ENCODE measurements around the gene LCA5. TPM values are rescaled to one million over a fixed set of nuclear protein-coding genes. Genes with fewer than 3 reads are reported as not detected.

The LCA5 gene
- total RNA-seq, 1 experiment from 2014 or later, result 2.0 TPM

- TF ChIP-seq ATF3 (IDR thresholded peaks at IDR 0.05) (no peak), REST (IDR thresholded peaks at IDR 0.05; ENCODE audit: low read depth) (no peak)
Observed at GRCh38 chr6:79538106-79538971, 1.1 kb upstream of the LCA5 start (continued).

GRCh38 chr6:79536585-79536953, 661 bp downstream of the LCA5 start:
- TSS peak; percentile 45 for BruUV-seq (replicated peaks)
- DNase-seq (ENCODE audit: low read depth, low spot score) (no peak), ATAC-seq (no peak)
- H3K79me2 ChIP-seq (ENCODE audit: insufficient read depth, low read length), result no peaks in the 10 kb centered on the region
- no peaks in the 10 kb centered on the region for H3K36me3 ChIP-seq (ENCODE audit: control insufficient read depth in 1 of 2, insufficient read depth in 2 of 2, low read length in 2 of 2)
- no peak overlapping the region for H3K27ac ChIP-seq (ENCODE audit: low read depth, low read length)
- no peaks in the 10 kb centered on the region for H3K27me3 ChIP-seq (ENCODE audit: insufficient read depth, low read length)
- H3K9me3 ChIP-seq (ENCODE audit: control insufficient read depth in 1 of 2, insufficient read depth in 1 of 2, low read depth in 1 of 2, low read length in 2 of 2), result no peaks in the 10 kb centered on the region
- ChIA-PET RAD21 (ENCODE audit: low non-redundant PET in 1 of 2, low total read pairs in 2 of 2, uncharacterized antibody in 2 of 2, unreplicated experiment in 2 of 2) (no interaction called here), CTCF (interaction anchor here (1.1 kb wide), 1 partner anchor 9 kb away, joined by 7 read pairs; no protein-coding TSS in a partner anchor), POLR2A (no interaction called here)
- H4K20me1 ChIP-seq (ENCODE audit: insufficient read depth), result no peaks in the 10 kb centered on the region
- H3K9me2 ChIP-seq (ENCODE audit: insufficient read depth), result no peaks in the 10 kb centered on the region
- peak overlapping the region; percentile 52 to 68 for H3K4me3 ChIP-seq (replicated peaks in 1 of 2; ENCODE audit: low read depth in 1 of 2, low read length in 2 of 2)
- H3K9ac ChIP-seq (ENCODE audit: low read length), result peak overlapping the region; percentile 54
- H3K4me1 ChIP-seq (ENCODE audit: control insufficient read depth in 1 of 2, insufficient read depth in 2 of 2, low read length in 2 of 2), result peaks cover 0 to 16% of the 10 kb centered on the region in 2 experiments; a peak in 3 of 4 replicates
- H2AFZ ChIP-seq (ENCODE audit: low read depth, low read length, poor library complexity, severe bottlenecking), result peak overlapping the region; percentile 76
- intact Hi-C loops (cut with micrococcal nuclease), result no loop called here
- peak overlapping the region; percentile 84 for H3K4me2 ChIP-seq (ENCODE audit: low read length)
- no peak for TF ChIP-seq SP1 (IDR thresholded peaks at IDR 0.05; ENCODE audit: low read depth)
- no peak for TF ChIP-seq SIN3A (IDR thresholded peaks at IDR 0.05; ENCODE audit: low read depth)
- no peak for TF ChIP-seq CTCF (IDR thresholded peaks at IDR 0.05 in 2 of 3, conservative IDR thresholded peaks at IDR 0.05 in 1 of 3; ENCODE audit: borderline replicate concordance in 1 of 3, insufficient read depth in 1 of 3, low read depth in 2 of 3, low read length in 2 of 3)
- no peak for TF ChIP-seq ELF1 (IDR thresholded peaks at IDR 0.05; ENCODE audit: borderline replicate concordance, low read depth)
- TF ChIP-seq FOSL1 (IDR thresholded peaks at IDR 0.05; ENCODE audit: low read depth), result no peak
- TF ChIP-seq CBX3 (IDR thresholded peaks at IDR 0.05; ENCODE audit: low read depth), result no peak
- no peak for TF ChIP-seq ZNF274 (IDR thresholded peaks at IDR 0.05; ENCODE audit: low read depth, low read length)
- TF ChIP-seq EZH2 (IDR thresholded peaks at IDR 0.05), result no peak
- no peak for TF ChIP-seq CEBPB (IDR thresholded peaks at IDR 0.05; ENCODE audit: low read depth)
- no peak for TF ChIP-seq POLR2AphosphoS5 (IDR thresholded peaks at IDR 0.05; ENCODE audit: low read depth, low read length)
- no peak for TF ChIP-seq REST (IDR thresholded peaks at IDR 0.05; ENCODE audit: low read depth)
- no peak for TF ChIP-seq ATF3 (IDR thresholded peaks at IDR 0.05)
- TF ChIP-seq EZH2phosphoT487 (IDR thresholded peaks at IDR 0.05; ENCODE audit: borderline replicate concordance), result no peak
- no peak for TF ChIP-seq ZFX (IDR thresholded peaks at IDR 0.05)
